ENCODE data around the gene FHIT. TPM values are rescaled to one million over a fixed set of nuclear protein-coding genes. Genes with fewer than 3 reads are reported as not detected.

FHIT gene
- total RNA-seq, 1 donor from 2014 or later = 5.7 TPM

DNA sequence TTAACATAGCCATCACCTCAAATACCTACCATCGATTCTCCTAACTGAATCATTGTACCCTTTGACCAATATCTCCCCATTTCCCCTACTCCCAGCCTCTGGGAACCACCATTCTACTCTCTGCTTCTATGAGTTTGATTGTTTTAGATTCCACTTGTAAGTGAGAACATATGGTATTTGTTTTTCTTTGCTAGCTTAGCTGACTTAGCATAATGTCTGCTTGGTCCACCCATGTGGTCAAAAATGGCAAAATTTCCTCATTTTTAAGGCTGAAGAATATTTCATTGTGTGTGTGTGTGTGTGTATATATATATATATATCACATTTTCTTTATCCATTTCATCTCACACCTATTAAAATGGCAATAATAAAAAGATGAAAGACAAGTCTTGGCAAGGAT lies 469.3 kb downstream of the FHIT start:
- Histone ChIP-seq H3K9me3 (ENCODE audit: low read depth) (no peaks in the 10 kb centered on the region), H3K27me3 (no peaks in the 10 kb centered on the region), H3K4me3 (no peak overlapping the region), H3K36me3 (no peaks in the 10 kb centered on the region), H2AFZ (replicated peaks) (no peak overlapping the region), H4K20me1 (ENCODE audit: low read depth) (no peaks in the 10 kb centered on the region), H3K4me2 (no peak overlapping the region), H3F3A (ENCODE audit: low read depth) (no peaks in the 10 kb centered on the region), H3K9ac (no peak overlapping the region), H3K79me2 (ENCODE audit: low read depth) (no peaks in the 10 kb centered on the region), H3K4me1 (no peaks in the 10 kb centered on the region), H3K27ac (no peak overlapping the region)
- Mint-ChIP-seq H3K4me1 (no peaks in the 10 kb centered on the region), H3K9me3 (peaks cover 12% of the 10 kb centered on the region), H3K36me3 (no peaks in the 10 kb centered on the region), H3K4me3 (no peak overlapping the region), H3K27me3 (ENCODE audit: insufficient read depth, low read depth) (no peaks in the 10 kb centered on the region), H3K27ac (no peak overlapping the region)
- no peak for DNase-seq (ENCODE audit: low spot score)
- TF ChIP-seq, protein P1, sequence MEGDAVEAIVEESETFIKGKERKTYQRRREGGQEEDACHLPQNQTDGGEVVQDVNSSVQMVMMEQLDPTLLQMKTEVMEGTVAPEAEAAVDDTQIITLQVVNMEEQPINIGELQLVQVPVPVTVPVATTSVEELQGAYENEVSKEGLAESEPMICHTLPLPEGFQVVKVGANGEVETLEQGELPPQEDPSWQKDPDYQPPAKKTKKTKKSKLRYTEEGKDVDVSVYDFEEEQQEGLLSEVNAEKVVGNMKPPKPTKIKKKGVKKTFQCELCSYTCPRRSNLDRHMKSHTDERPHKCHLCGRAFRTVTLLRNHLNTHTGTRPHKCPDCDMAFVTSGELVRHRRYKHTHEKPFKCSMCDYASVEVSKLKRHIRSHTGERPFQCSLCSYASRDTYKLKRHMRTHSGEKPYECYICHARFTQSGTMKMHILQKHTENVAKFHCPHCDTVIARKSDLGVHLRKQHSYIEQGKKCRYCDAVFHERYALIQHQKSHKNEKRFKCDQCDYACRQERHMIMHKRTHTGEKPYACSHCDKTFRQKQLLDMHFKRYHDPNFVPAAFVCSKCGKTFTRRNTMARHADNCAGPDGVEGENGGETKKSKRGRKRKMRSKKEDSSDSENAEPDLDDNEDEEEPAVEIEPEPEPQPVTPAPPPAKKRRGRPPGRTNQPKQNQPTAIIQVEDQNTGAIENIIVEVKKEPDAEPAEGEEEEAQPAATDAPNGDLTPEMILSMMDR (IDR thresholded peaks at IDR 0.05) = no peak
- no peak for TF ChIP-seq EZH2phosphoT487 (IDR thresholded peaks at IDR 0.05)
- TF ChIP-seq EZH2 (IDR thresholded peaks at IDR 0.05) = no peak

DNA sequence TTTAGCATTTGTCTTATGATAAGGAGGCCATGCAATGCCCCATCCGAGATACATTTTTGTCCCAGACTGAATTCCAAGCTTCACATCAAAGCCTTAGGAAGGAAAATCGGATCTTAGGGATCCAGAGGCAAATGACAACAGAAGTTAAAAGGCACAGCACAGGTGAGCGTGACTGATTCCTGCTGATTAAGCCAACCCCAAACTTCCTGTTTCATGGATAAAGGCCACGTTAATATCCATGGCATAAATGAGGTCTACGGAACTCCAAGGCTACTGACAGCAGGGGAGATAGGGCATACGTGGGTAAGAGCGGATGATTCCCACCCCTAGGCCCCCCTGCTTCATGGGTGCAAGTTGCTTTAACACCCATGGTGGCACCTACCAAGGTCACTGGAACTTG lies 471.6 kb downstream of the FHIT start:
- H2AFZ ChIP-seq (replicated peaks) = no peak overlapping the region
- peaks cover 27% of the 10 kb centered on the region for H3K9me3 Mint-ChIP-seq
- H3K27me3 Mint-ChIP-seq (ENCODE audit: insufficient read depth, low read depth) = no peaks in the 10 kb centered on the region
- DNase-seq (ENCODE audit: low spot score) = no peak
- no peak overlapping the region for H3K4me3 ChIP-seq
- TF ChIP-seq EZH2 (IDR thresholded peaks at IDR 0.05) (no peak), EZH2phosphoT487 (IDR thresholded peaks at IDR 0.05) (no peak)
- TF ChIP-seq, protein P1 (IDR thresholded peaks at IDR 0.05) = no peak
- no peak overlapping the region for H3K27ac Mint-ChIP-seq
- H3F3A ChIP-seq (ENCODE audit: low read depth) = no peaks in the 10 kb centered on the region
- no peak overlapping the region for H3K27ac ChIP-seq
- no peak overlapping the region for H3K9ac ChIP-seq
- no peaks in the 10 kb centered on the region for H3K4me1 ChIP-seq
- no peaks in the 10 kb centered on the region for H3K79me2 ChIP-seq (ENCODE audit: low read depth)
- H3K4me2 ChIP-seq = no peak overlapping the region
- no peaks in the 10 kb centered on the region for H3K4me1 Mint-ChIP-seq
- H3K9me3 ChIP-seq (ENCODE audit: low read depth) = no peaks in the 10 kb centered on the region
- no peaks in the 10 kb centered on the region for H3K36me3 ChIP-seq
- H4K20me1 ChIP-seq (ENCODE audit: low read depth) = no peaks in the 10 kb centered on the region
- no peaks in the 10 kb centered on the region for H3K36me3 Mint-ChIP-seq
- no peaks in the 10 kb centered on the region for H3K27me3 ChIP-seq
- no peak overlapping the region for H3K4me3 Mint-ChIP-seq

DNA sequence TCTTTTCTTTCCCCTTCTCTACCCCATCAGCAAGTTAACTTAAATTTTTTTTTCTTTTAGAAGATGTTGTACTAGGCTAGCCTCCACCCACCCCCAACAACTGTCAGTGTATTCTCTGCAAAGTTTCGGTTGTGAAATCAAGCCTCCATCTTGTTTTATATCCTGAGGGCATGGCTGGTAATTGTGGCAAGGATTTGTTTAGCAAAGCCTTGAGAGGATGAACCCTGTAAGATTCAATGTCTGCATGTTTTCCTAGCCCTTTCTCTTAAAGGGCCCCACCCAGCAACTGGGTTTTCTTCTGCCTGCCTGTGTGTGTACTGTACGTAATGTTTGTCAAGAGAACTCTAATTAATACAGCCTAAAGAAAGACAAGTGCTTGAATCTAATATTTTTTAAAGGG lies 475.3 kb downstream of the FHIT start:
- H3K36me3 ChIP-seq = no peaks in the 10 kb centered on the region
- no peak overlapping the region for H2AFZ ChIP-seq (replicated peaks)
- Mint-ChIP-seq H3K27ac (no peak overlapping the region), H3K4me1 (no peaks in the 10 kb centered on the region), H3K4me3 (no peak overlapping the region), H3K9me3 (peaks cover 27% of the 10 kb centered on the region), H3K27me3 (ENCODE audit: insufficient read depth, low read depth) (no peaks in the 10 kb centered on the region), H3K36me3 (no peaks in the 10 kb centered on the region)
- no peak overlapping the region for H3K9ac ChIP-seq
- H3K79me2 ChIP-seq (ENCODE audit: low read depth) = no peaks in the 10 kb centered on the region
- H4K20me1 ChIP-seq (ENCODE audit: low read depth) = no peaks in the 10 kb centered on the region
- no peak overlapping the region for H3K4me3 ChIP-seq
- H3K4me2 ChIP-seq = no peak overlapping the region
- H3K27ac ChIP-seq = no peak overlapping the region
- H3F3A ChIP-seq (ENCODE audit: low read depth) = no peaks in the 10 kb centered on the region
- H3K9me3 ChIP-seq (ENCODE audit: low read depth) = no peaks in the 10 kb centered on the region
- peaks cover 5% of the 10 kb centered on the region for H3K4me1 ChIP-seq
- no peaks in the 10 kb centered on the region for H3K27me3 ChIP-seq
- TF ChIP-seq EZH2phosphoT487 (IDR thresholded peaks at IDR 0.05) = no peak
- TF ChIP-seq EZH2 (IDR thresholded peaks at IDR 0.05) = no peak
- TF ChIP-seq, protein P1 (IDR thresholded peaks at IDR 0.05) = no peak
- no peak for DNase-seq (ENCODE audit: low spot score)

Measured in neural progenitor cell (in vitro differentiated cells).